Endothelial cell (in vitro differentiated cells): Measurements from ENCODE around the gene PDE6B. TPM values are rescaled to one million over a fixed set of nuclear protein-coding genes. Genes with fewer than 3 reads are reported as not detected.

Experiments
- DNase-seq: peaks from one replicate; pipeline ENCODE4 v3.0.0; 2021; ENCODE audit warnings: low spot score
- H3K27ac Mint-ChIP-seq: one replicate; pipeline ENCODE4 v1.8.0; 2021; ENCODE audit warnings: mixed read lengths, inconsistent platforms; ENCODE audit not compliant: unreplicated experiment
- H3K27me3 Mint-ChIP-seq: one replicate; pipeline ENCODE4 v1.8.0; 2021; ENCODE audit warnings: mild to moderate bottlenecking, moderate library complexity, mixed read lengths, inconsistent platforms; ENCODE audit not compliant: unreplicated experiment
- H3K36me3 Mint-ChIP-seq: one replicate; pipeline ENCODE4 v1.8.0; 2021; ENCODE audit warnings: mild to moderate bottlenecking, low read depth, mixed read lengths, inconsistent platforms; ENCODE audit not compliant: unreplicated experiment
- H3K4me1 Mint-ChIP-seq: one replicate; pipeline ENCODE4 v1.8.0; 2021; ENCODE audit warnings: mild to moderate bottlenecking, mixed read lengths, inconsistent platforms; ENCODE audit not compliant: unreplicated experiment
- H3K4me3 Mint-ChIP-seq: one replicate; pipeline ENCODE4 v1.8.0; 2021; ENCODE audit warnings: mild to moderate bottlenecking, mixed read lengths, inconsistent platforms; ENCODE audit not compliant: unreplicated experiment
- H3K9me3 Mint-ChIP-seq: one replicate; pipeline ENCODE4 v1.8.0; 2021; ENCODE audit warnings: mixed read lengths, inconsistent platforms; ENCODE audit not compliant: unreplicated experiment
- CTCF ChIP-seq: fragments of 200-600 bp; sonication (generic); IDR thresholded peaks from one replicate; pipeline ENCODE4 v1.5.0; 2021; ENCODE audit warnings: antibody characterized with exemption; ENCODE audit not compliant: unreplicated experiment
- total RNA-seq: library from RNA; stranded (reverse); fragmentation: NEBNext Ultra II Directional; extraction: Animal tissue kit (Norgen Biotek cat#: 25700); gene quantifications from one replicate; pipeline ENCODE4 v1.2.1, GENCODE V29; 2021; ENCODE audit not compliant: unreplicated experiment

The PDE6B gene
- total RNA-seq, 1 donor from 2014 or later: 5.1 TPM

GRCh38 chr4:674172-675035 lies 49.0 kb downstream of the PDE6B start, which contains the start of the genes ATP5ME and MYL5:
Gene ATP5ME (minus strand): TSS chr4:674276. CDS start chr4:674247, 29 bp downstream.
Gene MYL5 (plus strand): TSS chr4:674542. CDS start chr4:678027, 3,485 bp downstream.
- TF ChIP-seq CTCF: peak; percentile 99
- Mint-ChIP-seq H3K9me3 (no peaks in the 10 kb centered on the region), H3K27me3 (peaks cover 18% of the 10 kb centered on the region), H3K4me1 (peaks cover 7% of the 10 kb centered on the region), H3K4me3 (peak within 1 kb of the TSS; percentile 94), H3K27ac (peak within 1 kb of the TSS; percentile 88), H3K36me3 (peaks cover 14% of the 10 kb centered on the region)
- DNase-seq: peak; percentile 97

- peaks cover 20% of the 10 kb centered on the region for H3K27me3 Mint-ChIP-seq
- no peaks in the 10 kb centered on the region for H3K9me3 Mint-ChIP-seq
- H3K4me1 Mint-ChIP-seq: peaks cover 7% of the 10 kb centered on the region
- H3K27ac Mint-ChIP-seq: no peak overlapping the region
- H3K4me3 Mint-ChIP-seq: peak overlapping the region; percentile 81
- no peak for TF ChIP-seq CTCF
- peaks cover 14% of the 10 kb centered on the region for H3K36me3 Mint-ChIP-seq
- DNase-seq: peak; percentile 24
Measured at GRCh38 chr4:675036-675882, 49.9 kb downstream of the PDE6B start.

- Mint-ChIP-seq H3K9me3 (no peaks in the 10 kb centered on the region), H3K27me3 (peaks cover 20% of the 10 kb centered on the region), H3K36me3 (peaks cover 6% of the 10 kb centered on the region), H3K4me3 (peak overlapping the region; percentile 37), H3K4me1 (peaks cover 7% of the 10 kb centered on the region), H3K27ac (no peak overlapping the region)
- TF ChIP-seq CTCF: no peak
- DNase-seq: peak; percentile 3
Measured at GRCh38 chr4:675980-676870, 50.9 kb downstream of the PDE6B start.

GRCh38 chr4:676871-677235 lies 51.5 kb downstream of the PDE6B start:
- no peak for TF ChIP-seq CTCF
- Mint-ChIP-seq H3K9me3 (no peaks in the 10 kb centered on the region), H3K36me3 (peaks cover 6% of the 10 kb centered on the region), H3K27ac (no peak overlapping the region), H3K27me3 (peaks cover 19% of the 10 kb centered on the region), H3K4me1 (peaks cover 7% of the 10 kb centered on the region), H3K4me3 (no peak overlapping the region)
- peak; percentile 4 for DNase-seq
